ENCODE data around the gene UBC. TPM values are rescaled to one million over a fixed set of nuclear protein-coding genes. Genes with fewer than 3 reads are reported as not detected.
"Not testable (repeated sequence)": the region's sequence is repeated elsewhere in the genome, so short reads cannot be mapped to it uniquely, and the experiment has no call there.

Gene UBC
- total RNA-seq, 1 experiment from 2014 or later, result 503 TPM

DNA sequence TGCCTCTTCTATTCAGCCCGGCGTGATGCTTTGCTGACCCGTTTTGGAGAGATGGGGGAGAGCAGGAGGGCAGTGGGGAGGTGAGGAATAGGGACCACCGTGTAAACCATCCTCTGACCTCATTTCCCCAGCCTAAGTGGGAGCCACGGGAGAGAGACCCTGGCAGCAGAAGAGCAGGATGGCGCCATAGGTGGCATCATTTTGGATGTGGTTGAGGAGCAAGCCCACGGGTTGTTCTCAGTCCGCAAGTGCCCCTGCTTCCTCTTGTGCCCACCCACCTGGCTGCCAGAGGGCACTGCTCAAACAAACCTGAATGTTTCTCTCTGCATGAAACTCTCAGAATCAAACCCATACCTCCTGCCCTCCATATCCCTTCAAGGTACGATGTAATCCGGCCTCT lies 10.7 kb upstream of the UBC start:
- DNase-seq, result no peak
- Histone ChIP-seq H3K4me1 (peaks cover 2% of the 10 kb centered on the region), H3K36me3 (no peaks in the 10 kb centered on the region), H3K27ac (peak overlapping the region; percentile 95; the same call in 1 of the 2 replicates), H3K27me3 (no peaks in the 10 kb centered on the region), H3K9me3 (replicated peaks) (no peaks in the 10 kb centered on the region), H3K4me3 (no peak overlapping the region)

- H3K36me3 ChIP-seq, result no peaks in the 10 kb centered on the region
- DNase-seq, result peak; percentile 89 to 96
- no peaks in the 10 kb centered on the region for H3K9me3 ChIP-seq (replicated peaks)
- peaks cover 2% of the 10 kb centered on the region for H3K4me1 ChIP-seq
- H3K27ac ChIP-seq, result peak overlapping the region; percentile 95
- H3K27me3 ChIP-seq, result no peaks in the 10 kb centered on the region
- H3K4me3 ChIP-seq, result no peak overlapping the region
Observed at GRCh38 chr12:124923905-124924734, 9.7 kb upstream of the UBC start.

DNA sequence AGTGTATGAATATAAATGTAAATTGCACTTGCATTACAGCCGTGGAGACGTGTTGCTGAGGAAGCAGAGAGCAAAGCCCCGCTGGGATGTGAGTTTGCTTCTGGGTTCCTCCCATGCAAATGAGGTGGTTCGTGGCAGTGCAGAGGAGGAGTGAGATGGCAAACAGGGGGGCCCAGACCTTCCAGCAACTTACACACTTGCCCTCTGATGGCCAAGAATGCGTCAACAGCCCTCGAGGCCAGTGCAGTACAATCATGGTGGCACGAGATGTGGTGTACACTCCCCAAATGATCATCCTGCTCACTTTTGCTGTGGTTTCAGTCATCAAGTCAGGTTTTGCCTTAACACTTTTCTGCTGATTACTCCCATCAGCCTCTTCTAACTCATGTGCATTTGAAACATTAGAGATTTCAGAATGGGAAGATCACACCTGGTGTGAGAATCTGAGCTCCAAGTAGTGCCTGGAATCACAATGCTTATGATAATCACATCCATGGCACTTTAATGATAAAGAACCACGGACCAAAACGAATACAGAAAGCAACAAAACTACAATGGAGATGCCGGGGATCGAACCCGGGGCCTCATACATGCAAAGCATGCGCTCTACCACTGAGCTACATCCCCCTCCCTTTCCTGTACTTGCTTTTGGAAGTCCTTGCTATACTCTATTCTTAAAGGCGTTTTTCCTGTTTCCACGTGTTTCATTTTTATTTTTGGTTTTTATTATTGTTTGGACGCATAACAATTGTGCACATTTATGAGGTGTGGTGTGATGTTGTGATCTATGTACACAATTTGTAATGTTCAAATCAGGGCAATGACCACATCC lies 7.0 kb upstream of the UBC start:
- Histone ChIP-seq H3K4me3 (peak overlapping the region; percentile 55), H3K36me3 (no peaks in the 10 kb centered on the region), H3K27ac (peak overlapping the region; percentile 95; the same call in 1 of the 2 replicates), H3K4me1 (peaks cover 17% of the 10 kb centered on the region), H3K9me3 (replicated peaks) (no peaks in the 10 kb centered on the region), H3K27me3 (no peaks in the 10 kb centered on the region)
- DNase-seq, result peak; percentile 67 to 82

DNA sequence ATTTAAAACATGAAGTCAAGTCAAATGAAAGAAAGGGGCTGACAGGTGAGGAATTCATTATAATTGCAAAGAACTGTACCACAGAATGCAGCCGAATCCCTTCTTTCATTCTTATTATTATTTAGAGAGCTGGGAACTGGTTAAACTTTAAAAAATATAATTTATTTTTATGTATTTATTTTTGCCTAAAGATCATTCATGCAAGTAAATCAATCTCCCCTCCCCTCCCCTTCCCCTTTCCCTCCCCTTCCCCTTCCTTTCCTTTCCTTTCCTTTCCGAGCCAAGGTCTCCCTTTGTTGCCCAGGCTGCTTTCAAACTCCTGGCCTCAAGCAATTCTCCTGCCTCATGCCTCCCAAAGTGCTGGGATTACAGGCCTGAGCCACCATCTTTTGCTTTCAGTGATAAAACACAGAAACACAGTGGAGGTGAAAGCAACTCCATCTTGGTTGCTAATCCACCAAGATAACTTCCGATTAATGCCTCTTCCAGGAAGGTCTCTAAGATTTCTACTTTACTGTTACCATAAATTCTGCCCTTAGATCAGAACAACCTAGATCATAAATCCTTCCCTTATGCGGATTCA lies 6.0 kb upstream of the UBC start:
- no peaks in the 10 kb centered on the region for H3K9me3 ChIP-seq (replicated peaks)
- H3K4me3 ChIP-seq, result peak overlapping the region; percentile 52
- no peaks in the 10 kb centered on the region for H3K36me3 ChIP-seq
- H3K4me1 ChIP-seq, result peaks cover 22% of the 10 kb centered on the region
- H3K27me3 ChIP-seq, result no peaks in the 10 kb centered on the region
- H3K27ac ChIP-seq, result no peak overlapping the region
- no peak for DNase-seq

GRCh38 chr12:124919521-124920352 lies 5.3 kb upstream of the UBC start:
- Histone ChIP-seq H3K4me3 (peak overlapping the region; percentile 52), H3K9me3 (replicated peaks) (no peaks in the 10 kb centered on the region), H3K36me3 (no peaks in the 10 kb centered on the region), H3K4me1 (peaks cover 22% of the 10 kb centered on the region), H3K27ac (peak overlapping the region; percentile 14), H3K27me3 (no peaks in the 10 kb centered on the region)
- DNase-seq, result peak in 1 of 2 experiments; percentile 44

- H3K4me1 ChIP-seq, result peaks cover 20% of the 10 kb centered on the region; the same call in 1 of the 2 replicates
Observed at GRCh38 chr12:124918622-124918988, 4.2 kb upstream of the UBC start.

DNA sequence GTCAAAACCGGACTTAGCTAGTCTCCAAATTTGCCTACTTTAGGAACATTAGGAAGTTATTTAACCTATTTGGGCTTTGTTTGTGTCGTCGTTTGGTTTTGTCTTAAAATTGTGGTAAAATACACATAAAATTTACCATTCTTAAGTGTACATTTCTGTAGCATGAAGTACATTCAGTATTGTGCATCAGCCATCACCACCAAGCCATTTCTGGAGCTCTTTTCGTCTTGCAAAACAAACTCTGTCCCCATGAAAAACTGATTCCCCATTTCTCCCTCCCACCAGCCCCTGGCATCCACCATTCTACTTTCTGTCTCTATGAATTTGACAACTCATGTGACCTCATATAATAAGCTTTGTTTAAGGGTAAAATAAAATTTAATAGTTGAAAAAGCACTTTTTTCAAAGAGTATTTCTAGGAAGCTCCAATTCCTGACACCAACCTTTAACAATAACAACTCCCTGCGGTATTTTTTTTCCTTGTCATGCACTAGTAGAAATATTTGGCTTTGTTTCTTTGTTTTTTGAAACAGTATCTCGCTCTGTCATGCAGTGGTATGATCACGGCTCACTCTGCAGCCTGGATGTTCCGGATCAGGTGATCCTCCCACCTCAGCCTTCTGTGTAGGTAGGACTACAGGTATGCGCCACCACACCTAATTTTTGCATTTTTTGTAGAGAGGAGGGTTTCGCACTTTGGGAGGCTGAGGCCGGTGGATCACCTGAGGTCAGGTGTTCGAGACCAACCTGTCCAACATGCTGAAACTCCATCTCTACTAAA lies 3.6 kb upstream of the UBC start:
- Histone ChIP-seq H3K27ac (peak overlapping the region; percentile 99), H3K27me3 (no peaks in the 10 kb centered on the region), H3K9me3 (replicated peaks) (no peaks in the 10 kb centered on the region), H3K4me1 (peaks cover 20% of the 10 kb centered on the region; the same call in 1 of the 2 replicates), H3K36me3 (peaks cover 8% of the 10 kb centered on the region; the same call in 1 of the 2 replicates), H3K4me3 (peak overlapping the region; percentile 98)
- DNase-seq, result peak in 1 of 2 experiments; percentile 54

More at GRCh38 chr12:124918622-124918988, 4.2 kb upstream of the UBC start:
- H3K27ac ChIP-seq, result peak overlapping the region; percentile 99
- H3K27me3 ChIP-seq; DNase-seq; H3K9me3 ChIP-seq (replicated peaks); H3K4me3 ChIP-seq; H3K36me3 ChIP-seq: not testable (repeated sequence)

DNA sequence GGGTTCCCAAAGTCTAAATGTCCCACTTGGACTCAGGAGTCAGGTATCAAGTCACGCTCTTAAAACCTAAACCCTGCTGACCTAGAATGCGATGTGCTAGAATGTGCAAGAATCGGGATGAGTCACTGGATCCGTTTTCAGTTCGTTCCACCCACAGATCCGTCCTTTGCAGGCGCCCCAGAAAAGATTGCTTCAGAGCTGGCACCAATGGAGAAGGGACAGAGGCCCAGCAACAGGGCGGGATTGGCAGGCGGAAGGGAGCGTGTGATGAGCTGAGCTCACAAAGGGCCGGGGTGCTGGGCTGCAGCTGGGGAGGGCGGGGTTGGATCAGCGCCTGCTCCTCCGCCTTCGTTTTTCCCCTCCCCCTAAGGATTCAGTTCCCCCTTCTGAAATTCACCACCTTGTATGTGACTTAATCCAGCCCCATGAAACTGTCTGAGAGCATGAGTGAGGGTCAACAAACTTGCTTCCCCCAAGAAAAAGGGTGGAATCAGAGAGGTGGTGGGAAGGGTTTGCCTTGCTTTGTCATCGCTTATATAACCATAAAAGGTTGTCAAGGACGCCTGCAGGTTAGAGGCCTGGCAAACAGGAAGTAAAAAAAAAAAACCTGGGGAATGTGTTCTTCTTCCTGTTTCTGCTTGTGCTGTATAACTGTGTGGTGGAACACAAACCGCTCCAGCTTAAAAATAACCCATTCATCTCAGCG lies 2.8 kb upstream of the UBC start:
- Histone ChIP-seq H3K36me3 (peaks cover 10% of the 10 kb centered on the region; the same call in 1 of the 2 replicates), H3K4me3 (peak overlapping the region; percentile 98), H3K27ac (peak overlapping the region; percentile 99), H3K27me3 (no peaks in the 10 kb centered on the region), H3K9me3 (replicated peaks) (no peaks in the 10 kb centered on the region), H3K4me1 (peaks cover 20% of the 10 kb centered on the region; the same call in 1 of the 2 replicates)
- peak; percentile 98 to 99 for DNase-seq

GRCh38 chr12:124916374-124917134 lies 2.1 kb upstream of the UBC start:
- Histone ChIP-seq H3K4me3 (peak overlapping the region; percentile 98), H3K4me1 (peaks cover 20% of the 10 kb centered on the region; the same call in 1 of the 2 replicates), H3K27ac (peak overlapping the region; percentile 99), H3K27me3 (no peaks in the 10 kb centered on the region), H3K9me3 (replicated peaks) (no peaks in the 10 kb centered on the region), H3K36me3 (peaks cover 10% of the 10 kb centered on the region; the same call in 1 of the 2 replicates)
- DNase-seq, result peak in 1 of 2 experiments; percentile 51

GRCh38 chr12:124915239-124916236 lies 1.1 kb upstream of the UBC start:
- peaks cover 20% of the 10 kb centered on the region; the same call in 1 of the 2 replicates for H3K4me1 ChIP-seq

More at GRCh38 chr12:124915239-124916236, 1.1 kb upstream of the UBC start:
- peak overlapping the region; percentile 99 for H3K27ac ChIP-seq
- peaks cover 19% of the 10 kb centered on the region for H3K36me3 ChIP-seq
- peak overlapping the region; percentile 98 for H3K4me3 ChIP-seq
- H3K27me3 ChIP-seq, result no peaks in the 10 kb centered on the region
- DNase-seq, result peak; percentile 46 to 60
- H3K9me3 ChIP-seq (replicated peaks), result no peaks in the 10 kb centered on the region
